Activated T-cell treated with anti-CD3 and anti-CD28 coated beads, Interleukin-2, amount 50 U/mL, for 48 hours (primary cell): ENCODE measurements around the gene RAB44.
"Not testable (repeated sequence)": the region's sequence is repeated elsewhere in the genome, so short reads cannot be mapped to it uniquely, and the experiment has no call there.

Experiments
- DNase-seq, 2 experiments: peaks; one replicate each; pipeline ENCODE4 v3.0.0-alpha.2; 2020

The RAB44 gene

GRCh38 chr6:36688063-36688738 lies 9.4 kb upstream of the RAB44 start:
- DNase-seq = no peak

GRCh38 chr6:36688739-36689075 lies 8.9 kb upstream of the RAB44 start:
- no peak for DNase-seq

DNA sequence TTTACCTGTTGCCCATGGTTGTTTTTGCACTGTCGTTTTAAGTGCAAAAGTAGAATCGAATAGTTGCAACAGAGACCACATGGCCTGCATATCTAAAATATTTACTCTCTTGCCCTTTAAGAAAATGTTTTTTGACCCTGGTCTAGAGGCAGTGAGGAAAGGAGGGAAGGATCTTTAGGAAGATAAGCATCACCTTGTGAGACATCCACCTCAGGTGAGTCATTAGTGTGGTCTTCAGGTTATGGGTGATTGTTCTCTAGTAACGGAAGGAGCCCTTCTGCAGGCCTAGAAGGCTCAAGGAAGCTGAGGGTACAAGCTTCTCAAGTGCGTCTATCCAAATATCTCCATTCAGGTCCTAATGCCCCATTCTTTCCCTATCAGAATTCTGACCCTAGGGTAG lies 6.6 kb upstream of the RAB44 start:
- no peak for DNase-seq

GRCh38 chr6:36691612-36692011 lies 6.0 kb upstream of the RAB44 start:
- peak in 1 of 2 experiments; percentile 39 for DNase-seq

- DNase-seq = peak; percentile 40 to 43
Observed at GRCh38 chr6:36692220-36692619, 5.4 kb upstream of the RAB44 start.

DNA sequence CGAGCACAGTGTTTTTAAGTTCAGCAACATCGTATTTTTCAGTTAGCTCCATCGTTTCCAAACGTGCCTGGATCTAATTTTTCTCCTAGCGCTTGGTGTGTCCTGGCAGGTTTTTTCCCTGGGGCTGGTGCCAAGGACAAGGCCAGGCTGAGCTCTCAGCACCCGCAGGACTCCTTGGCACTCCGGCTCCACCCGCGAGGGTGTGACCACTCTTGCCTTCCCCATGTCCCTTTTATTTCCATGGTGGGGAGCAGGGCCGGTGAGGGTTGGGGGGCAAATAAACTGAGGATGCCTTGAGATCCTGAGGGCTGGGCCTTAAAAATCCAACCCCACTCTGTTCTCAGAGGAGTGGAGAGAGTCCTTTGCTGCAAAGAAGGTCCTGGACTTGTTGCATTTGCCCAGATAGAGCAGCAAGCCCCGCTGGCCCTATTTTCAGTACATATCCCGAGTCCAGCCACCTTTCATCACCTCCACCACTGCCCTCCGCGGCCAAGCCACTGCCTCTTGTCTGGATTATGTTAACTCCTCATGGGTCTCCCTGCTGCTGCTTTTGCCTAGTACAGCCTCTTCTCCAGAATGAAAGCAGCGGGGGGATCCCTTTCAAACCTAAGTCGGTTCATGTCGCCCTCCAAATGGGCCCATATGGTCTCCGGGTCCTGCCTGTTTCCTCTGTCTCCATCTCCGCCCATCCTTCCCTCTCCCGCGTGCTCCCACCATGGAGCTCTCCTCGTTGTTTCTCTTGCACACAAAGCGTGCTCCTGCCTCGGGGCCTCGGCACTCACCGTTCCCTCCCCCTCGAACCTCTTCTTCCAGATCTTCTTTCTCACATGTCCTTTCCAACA lies 4.5 kb upstream of the RAB44 start:
- no peak for DNase-seq

GRCh38 chr6:36694616-36695015 lies 3.0 kb upstream of the RAB44 start:
- DNase-seq = no peak

- no peak for DNase-seq
Observed at GRCh38 chr6:36695414-36695813, 2.2 kb upstream of the RAB44 start.

GRCh38 chr6:36698196-36698595 lies 570 bp downstream of the RAB44 start:
- DNase-seq = no peak

DNA sequence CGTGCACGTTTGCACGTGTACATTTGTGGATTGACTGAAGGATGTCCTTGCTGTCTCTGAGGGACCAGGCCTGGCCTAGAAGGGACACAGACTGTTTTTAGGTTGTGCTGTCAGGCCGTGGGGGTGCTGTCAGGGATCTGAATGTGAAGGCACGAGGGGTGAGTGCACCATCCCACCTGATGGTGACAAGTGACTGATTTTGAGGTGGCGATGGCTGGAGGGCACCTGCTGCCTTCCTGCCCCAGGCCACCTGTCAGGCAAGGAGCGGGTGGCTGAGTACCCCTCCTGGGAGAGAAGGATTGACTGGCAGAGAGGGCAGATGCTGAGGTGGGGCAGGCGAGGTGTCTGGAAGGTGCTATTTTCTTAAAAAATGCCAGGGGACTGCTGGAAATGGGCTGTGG lies 1.2 kb downstream of the RAB44 start:
- DNase-seq = no peak

DNA sequence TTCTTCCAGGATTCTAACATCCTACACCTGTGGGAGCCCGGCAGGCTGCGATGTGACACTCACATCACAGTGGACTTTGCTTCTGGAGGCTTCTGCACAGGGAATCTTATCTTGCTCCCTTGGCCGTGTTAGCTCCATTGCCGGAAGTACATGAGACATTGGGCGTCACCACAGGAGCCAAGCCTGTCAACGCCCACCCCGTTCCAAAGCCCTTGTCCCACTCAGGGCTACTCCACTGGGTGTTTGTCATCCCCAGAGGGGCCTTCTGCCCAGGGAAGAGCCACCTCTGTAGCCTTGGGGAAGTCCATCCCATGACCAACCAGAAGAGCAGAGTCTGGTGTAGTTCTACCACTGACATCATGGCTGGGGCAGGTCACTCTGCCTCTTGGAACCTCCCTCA lies 1.7 kb downstream of the RAB44 start:
- DNase-seq = no peak

DNA sequence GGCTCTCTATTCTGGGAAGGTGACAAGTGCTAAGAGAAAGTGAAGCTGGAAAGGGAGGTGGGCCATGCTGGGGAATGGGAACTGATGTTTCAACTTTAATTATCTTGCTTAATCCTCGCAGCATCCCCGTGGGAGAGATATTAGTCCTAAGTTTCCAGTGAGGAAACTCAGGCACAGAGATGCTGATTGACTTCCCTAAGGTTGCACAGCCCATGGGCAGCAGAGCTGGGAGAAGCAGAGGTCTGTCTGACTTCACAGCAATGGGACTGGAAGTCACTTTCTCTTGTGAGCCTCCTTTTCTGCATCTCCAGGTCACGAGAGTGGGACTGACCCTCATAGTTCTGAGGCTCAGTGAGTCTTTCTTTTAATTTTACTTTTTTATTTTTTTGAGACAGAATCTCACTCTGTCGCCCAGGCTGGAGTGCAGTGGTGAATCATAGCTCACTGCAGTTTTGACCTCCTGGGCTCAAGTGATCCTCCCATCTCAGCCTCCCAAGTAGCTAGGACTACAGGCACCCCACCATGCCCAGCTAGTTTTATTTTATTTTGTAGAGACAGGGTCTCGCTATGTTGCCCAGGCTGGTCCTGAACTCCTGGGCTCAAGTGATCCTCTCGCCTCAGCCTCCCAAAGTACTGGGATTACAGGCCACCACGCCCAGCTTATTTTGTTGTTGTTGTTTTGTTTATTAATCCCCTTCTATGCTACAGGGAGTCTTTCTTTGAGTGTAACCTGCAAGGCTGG lies 2.6 kb downstream of the RAB44 start:
- DNase-seq = no peak

GRCh38 chr6:36700831-36701230 lies 3.2 kb downstream of the RAB44 start:
- DNase-seq = no peak

- DNase-seq = no peak
Observed at GRCh38 chr6:36701401-36701991, 3.9 kb downstream of the RAB44 start.

DNA sequence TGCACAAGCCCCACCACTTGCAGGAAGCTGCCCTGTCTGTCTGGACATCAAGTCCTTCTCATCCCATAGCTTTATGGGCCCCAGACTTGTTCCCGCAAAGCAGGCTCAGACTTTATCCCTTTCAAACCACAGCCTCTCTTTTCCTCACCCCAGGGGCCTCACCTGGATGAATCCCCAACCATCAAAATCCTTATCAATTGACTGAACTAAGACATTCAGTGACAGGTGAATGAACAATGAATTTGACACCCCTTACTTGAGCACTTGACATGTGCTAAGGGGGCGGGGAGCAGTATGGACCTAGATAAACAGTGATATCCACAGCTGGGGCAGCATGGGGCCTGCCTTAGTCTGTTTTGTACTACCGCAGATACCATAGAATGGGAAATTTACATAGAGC lies 5.0 kb downstream of the RAB44 start:
- DNase-seq = no peak

DNA sequence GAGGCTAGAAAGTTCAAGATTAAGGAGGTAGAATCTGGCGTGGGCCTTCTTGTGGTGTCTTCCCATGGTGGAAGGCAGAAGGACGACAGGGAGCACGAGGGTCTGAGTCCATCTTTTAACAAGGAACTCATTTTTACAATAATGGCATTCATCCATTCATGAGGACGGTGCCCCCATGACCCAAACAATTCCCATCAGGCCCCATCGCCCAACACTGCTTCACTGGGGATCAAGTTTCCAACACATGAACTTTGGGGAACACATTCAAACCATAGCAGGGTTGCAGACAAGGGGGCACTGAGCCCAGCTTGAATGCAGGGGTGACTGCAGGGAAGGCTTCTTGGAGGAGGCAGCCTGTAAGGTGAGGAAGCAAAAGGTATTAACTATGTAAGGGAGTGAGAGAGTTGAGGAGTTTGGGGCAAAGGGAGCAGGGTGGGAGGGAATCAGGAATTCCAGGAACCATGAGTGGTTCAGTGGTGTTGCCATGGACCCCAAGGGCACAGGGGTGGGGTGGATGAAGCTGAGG lies 5.5 kb downstream of the RAB44 start:
- no peak for DNase-seq

DNA sequence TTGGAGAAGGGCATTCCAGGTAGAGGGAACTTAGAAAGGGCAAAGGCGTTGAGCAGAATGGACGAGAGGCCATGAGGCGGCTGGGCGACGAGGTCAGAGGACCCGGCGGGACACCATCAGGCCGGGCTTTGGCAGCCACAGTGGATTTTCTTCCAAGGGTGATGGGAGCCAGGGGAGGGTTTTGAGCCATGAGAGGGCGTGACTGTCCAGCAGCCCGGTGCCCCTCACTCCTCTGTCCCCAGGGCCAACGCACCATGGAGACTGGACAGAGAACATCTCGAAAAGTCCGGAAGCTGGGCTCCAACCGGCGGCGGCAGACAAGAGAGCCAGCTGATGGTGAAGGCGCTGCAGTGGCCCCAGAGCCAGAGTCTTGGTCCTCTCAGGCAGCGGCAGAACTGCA lies 6.4 kb downstream of the RAB44 start:
- no peak for DNase-seq

- DNase-seq = not testable (repeated sequence)
Observed at GRCh38 chr6:36704961-36705577, 7.4 kb downstream of the RAB44 start.

DNA sequence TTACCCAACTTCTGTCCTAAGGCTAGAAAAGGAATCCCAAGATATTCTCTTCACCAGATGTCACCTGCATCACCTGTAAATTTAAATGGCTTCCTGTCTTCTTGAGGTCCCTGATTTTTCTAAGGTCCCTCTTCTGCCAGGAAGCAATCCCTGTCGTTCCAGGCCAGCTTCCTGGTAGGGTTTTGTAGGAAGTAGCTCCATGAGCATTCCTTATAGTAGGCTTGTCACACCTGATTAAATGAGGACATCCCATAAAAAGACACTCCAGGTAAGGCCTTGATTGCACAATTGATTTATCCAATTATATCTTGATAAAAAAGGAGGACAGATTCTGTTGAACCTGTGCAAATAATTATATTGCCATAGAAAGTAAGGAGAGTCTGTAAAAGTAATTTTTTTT lies 8.7 kb downstream of the RAB44 start:
- no peak for DNase-seq

GRCh38 chr6:36712816-36713215 lies 15.2 kb downstream of the RAB44 start:
- DNase-seq = no peak

GRCh38 chr6:36713846-36714245 lies 16.2 kb downstream of the RAB44 start:
- DNase-seq = no peak

GRCh38 chr6:36714511-36714910 lies 16.9 kb downstream of the RAB44 start:
- DNase-seq = no peak

DNA sequence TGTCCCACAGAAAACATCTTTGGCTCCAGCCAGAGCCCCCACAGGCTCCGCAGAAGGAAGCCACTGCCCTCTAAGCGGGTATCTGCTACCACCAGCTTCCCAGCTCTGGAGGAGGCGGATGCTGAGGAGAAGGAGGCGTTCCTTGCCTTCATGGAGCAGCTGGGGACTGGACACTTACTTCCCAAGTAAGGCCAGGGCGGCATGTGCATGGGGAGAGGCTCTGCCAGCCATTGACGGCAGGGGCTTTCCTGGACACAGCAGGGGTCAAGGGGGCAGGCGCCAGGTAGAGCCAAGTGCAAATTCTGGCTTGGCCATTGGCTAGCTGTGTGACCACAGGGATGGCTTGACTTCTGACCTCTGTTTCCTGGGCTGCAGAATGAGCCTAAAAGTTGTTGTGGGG lies 17.8 kb downstream of the RAB44 start:
- DNase-seq = no peak
